H9 (cell line): ENCODE data around the gene KIF24. TPM values are rescaled to one million over a fixed set of nuclear protein-coding genes. Genes with fewer than 3 reads are reported as not detected.

Experiments
- DNase-seq: peaks from one replicate; pipeline ENCODE4 v3.0.0-alpha.2; 2017
- H2AFZ ChIP-seq: one replicate; pipeline ENCODE4 v1.6.1; 2013; ENCODE audit warnings: mild to moderate bottlenecking, low read length, control low read depth, moderate library complexity
- H2AK5ac ChIP-seq: 2 replicates; pipeline ENCODE4 v1.6.1; 2013; ENCODE audit warnings: low read length, control low read depth, mixed read lengths; ENCODE audit not compliant: insufficient read length
- H2BK120ac ChIP-seq: one replicate; pipeline ENCODE4 v1.6.1; 2013; ENCODE audit warnings: low read depth, mild to moderate bottlenecking, low read length, control low read depth, inconsistent platforms; ENCODE audit not compliant: poor library complexity, severe bottlenecking
- H2BK12ac ChIP-seq: 2 replicates; pipeline ENCODE4 v1.6.1; 2013; ENCODE audit warnings: low read length, control low read depth, mixed read lengths, low read depth; ENCODE audit not compliant: insufficient read length
- H2BK15ac ChIP-seq: 2 replicates; pipeline ENCODE4 v1.6.1; 2013; ENCODE audit warnings: low read depth, low read length, control low read depth
- H2BK20ac ChIP-seq: one replicate; pipeline ENCODE4 v1.6.1; 2013; ENCODE audit warnings: low read depth, mild to moderate bottlenecking, low read length, control low read depth, inconsistent platforms; ENCODE audit not compliant: poor library complexity, severe bottlenecking
- H2BK5ac ChIP-seq: 2 replicates; pipeline ENCODE4 v1.6.1; 2013; ENCODE audit warnings: low read length, control low read depth, mixed read lengths; ENCODE audit not compliant: insufficient read length
- H3K14ac ChIP-seq: 2 replicates; pipeline ENCODE4 v1.6.1; 2013; ENCODE audit warnings: low read length, control low read depth; ENCODE audit not compliant: insufficient read depth
- H3K18ac ChIP-seq: 2 replicates; pipeline ENCODE4 v1.6.1; 2013; ENCODE audit warnings: low read depth, mild to moderate bottlenecking, mixed read lengths, low read length, control low read depth; ENCODE audit not compliant: insufficient read length
- H3K23ac ChIP-seq: 2 replicates; pipeline ENCODE4 v1.6.1; 2013; ENCODE audit warnings: low read length, control low read depth, mixed read lengths, low read depth; ENCODE audit not compliant: insufficient read length
- H3K23me2 ChIP-seq: 2 replicates; pipeline ENCODE4 v1.6.1; 2013; ENCODE audit warnings: low read depth, mild to moderate bottlenecking, mixed read lengths, low read length, control low read depth; ENCODE audit not compliant: insufficient read length, poor library complexity, severe bottlenecking
- H3K27ac ChIP-seq: 2 replicates; pipeline ENCODE4 v1.5.1; 2013; ENCODE audit warnings: low read length, control low read depth, mixed read lengths, low read depth; ENCODE audit not compliant: insufficient read length
- H3K27me3 ChIP-seq: 2 replicates; pipeline ENCODE4 v1.6.1; 2013; ENCODE audit warnings: low read length, control low read depth, inconsistent platforms; ENCODE audit not compliant: insufficient read depth
- H3K4ac ChIP-seq: 2 replicates; pipeline ENCODE4 v1.6.1; 2013; ENCODE audit warnings: low read depth, mild to moderate bottlenecking, control low read depth, inconsistent platforms, low read length, moderate library complexity
- H3K4me1 ChIP-seq: 2 replicates; pipeline ENCODE4 v1.6.1; 2013; ENCODE audit warnings: low read length, control low read depth, inconsistent platforms; ENCODE audit not compliant: insufficient read depth
- H3K4me2 ChIP-seq: 2 replicates; pipeline ENCODE4 v1.6.1; 2013; ENCODE audit warnings: low read length, control low read depth, mixed read lengths; ENCODE audit not compliant: insufficient read length, insufficient read depth
- H3K56ac ChIP-seq: 2 replicates; pipeline ENCODE4 v1.6.1; 2013; ENCODE audit warnings: low read depth, mild to moderate bottlenecking, mixed read lengths, low read length, control low read depth; ENCODE audit not compliant: insufficient read length
- H3K79me1 ChIP-seq: 2 replicates; pipeline ENCODE4 v1.6.1; 2013; ENCODE audit warnings: low read depth, mild to moderate bottlenecking, moderate library complexity, low read length, control low read depth, inconsistent platforms; ENCODE audit not compliant: insufficient read depth, poor library complexity, severe bottlenecking
- H3K79me2 ChIP-seq: 2 replicates; pipeline ENCODE4 v1.6.1; 2013; ENCODE audit warnings: low read length, control low read depth, inconsistent platforms; ENCODE audit not compliant: insufficient read depth
- H3K9ac ChIP-seq: 2 replicates; pipeline ENCODE4 v1.6.1; 2013; ENCODE audit warnings: low read length, control low read depth, mixed read lengths; ENCODE audit not compliant: insufficient read length; ENCODE audit errors: extremely low read depth
- H3K9me3 ChIP-seq: one replicate; pipeline ENCODE4 v1.6.1; 2013; ENCODE audit warnings: low read depth, low read length, inconsistent platforms; ENCODE audit not compliant: control insufficient read depth
- H3T11ph ChIP-seq: one replicate; pipeline ENCODE4 v1.6.1; 2013; ENCODE audit warnings: mild to moderate bottlenecking, low read length, control low read depth, inconsistent platforms
- H4K20me1 ChIP-seq: one replicate; pipeline ENCODE4 v1.6.1; 2013; ENCODE audit not compliant: control insufficient read depth, insufficient read length, insufficient read depth
- H4K5ac ChIP-seq: 2 replicates; pipeline ENCODE4 v1.6.1; 2013; ENCODE audit warnings: low read depth, mild to moderate bottlenecking, mixed read lengths, low read length, control low read depth; ENCODE audit not compliant: insufficient read length
- H4K8ac ChIP-seq: replicated peaks from 2 replicates; pipeline ENCODE4 v1.6.1; 2013; ENCODE audit warnings: low read length, control low read depth, mixed read lengths, low read depth; ENCODE audit not compliant: insufficient read length
- H4K91ac ChIP-seq: 2 replicates; pipeline ENCODE4 v1.6.1; 2013; ENCODE audit warnings: low read depth, mild to moderate bottlenecking, moderate library complexity, mixed read lengths, low read length, control low read depth; ENCODE audit not compliant: insufficient read length
- H3K27ac Mint-ChIP-seq, 3 experiments: 2 replicates in 2 of 3; 3 replicates in 1 of 3; pipeline ENCODE4 v1.8.0; 2020 to 2021; ENCODE audit warnings: mixed read lengths in 3 of 3, mild to moderate bottlenecking in 1 of 3, moderate library complexity in 1 of 3
- H3K27me3 Mint-ChIP-seq: 2 replicates; pipeline ENCODE4 v1.8.0; 2021; ENCODE audit warnings: low read depth, mild to moderate bottlenecking, moderate library complexity, mixed read lengths
- H3K36me3 Mint-ChIP-seq, 3 experiments: 2 replicates in 2 of 3; 3 replicates in 1 of 3; pipeline ENCODE4 v1.8.0; 2020 to 2021; ENCODE audit warnings: low read depth in 3 of 3, mixed read lengths in 3 of 3; ENCODE audit not compliant: insufficient read depth in 1 of 3
- H3K4me1 Mint-ChIP-seq, 2 experiments: 2 replicates each; pipeline ENCODE4 v1.8.0; 2020; ENCODE audit warnings: mixed read lengths in 2 of 2
- H3K4me3 Mint-ChIP-seq, 2 experiments: 2 replicates in 1 of 2; 3 replicates in 1 of 2; pipeline ENCODE4 v1.8.0; 2020 to 2021; ENCODE audit warnings: mild to moderate bottlenecking in 2 of 2, mixed read lengths in 2 of 2, moderate library complexity in 1 of 2
- H3K9me3 Mint-ChIP-seq, 2 experiments: 2 replicates in 1 of 2; 3 replicates in 1 of 2; pipeline ENCODE4 v1.8.0; 2020; ENCODE audit warnings: mild to moderate bottlenecking in 2 of 2, mixed read lengths in 2 of 2, moderate library complexity in 1 of 2
- CTCF ChIP-seq: fragments of 200-600 bp; sonication (generic); conservative IDR thresholded peaks from 3 replicates; pipeline ENCODE4 v1.8.0; 2021; ENCODE audit warnings: antibody characterized with exemption, mild to moderate bottlenecking
- WGBS: extraction: QIAGEN DNeasy Blood & Tissue Kit; methylation state at CpG from one replicate; pipeline ENCODE4 v1.1.7; 2013; ENCODE audit warnings: missing lambda C conversion rate, low lambda C conversion rate, mixed read lengths; ENCODE audit not compliant: insufficient read length; ENCODE audit errors: extremely low coverage; 5-methylcytosine and 5-hydroxymethylcytosine counted together
- total RNA-seq: library from RNA; stranded (reverse); gene quantifications from 2 replicates; pipeline ENCODE4 v1.2.1, GENCODE V29; 2021

The KIF24 gene
- total RNA-seq, 1 experiment from 2014 or later, result 4.0 TPM

DNA sequence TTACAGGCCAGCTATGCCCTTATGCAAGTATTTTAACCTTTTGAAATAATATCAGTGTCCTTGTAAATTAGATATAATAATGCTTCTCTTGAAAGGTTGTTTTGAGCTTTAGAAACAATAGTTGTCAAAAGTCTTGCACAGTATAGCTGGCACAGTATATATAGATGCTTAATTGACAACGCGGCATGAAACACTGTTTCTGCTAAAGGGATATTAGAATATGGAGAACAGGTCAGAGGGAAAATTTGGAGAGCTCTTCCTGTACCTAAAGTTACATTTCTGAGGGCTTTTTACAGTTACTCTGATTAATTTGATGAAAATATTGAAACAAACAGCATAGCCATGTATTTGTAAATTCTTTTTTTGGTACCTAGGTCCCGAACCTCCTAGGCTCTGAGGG lies 4.8 kb upstream of the KIF24 start:
- Histone ChIP-seq H3K23me2 (peaks cover 1% of the 10 kb centered on the region), H4K20me1 (no peaks in the 10 kb centered on the region), H3K27ac (no peak overlapping the region), H3K14ac (no peak overlapping the region), H4K91ac (no peak overlapping the region), H3K79me1 (no peaks in the 10 kb centered on the region), H2AK5ac (no peak overlapping the region), H4K8ac (no peak overlapping the region), H3K23ac (no peak overlapping the region), H3K56ac (no peak overlapping the region), H2BK5ac (no peak overlapping the region), H2BK120ac (no peak overlapping the region), H3K4ac (no peak overlapping the region), H3K9me3 (no peaks in the 10 kb centered on the region), H3K18ac (no peak overlapping the region), H3K4me2 (no peak overlapping the region), H2AFZ (no peak overlapping the region), H2BK15ac (no peak overlapping the region), H4K5ac (no peak overlapping the region), H3T11ph (no peak overlapping the region), H3K27me3 (no peaks in the 10 kb centered on the region), H3K4me1 (peaks cover 8% of the 10 kb centered on the region; the same call in 1 of the 2 replicates), H3K79me2 (no peaks in the 10 kb centered on the region), H3K9ac (no peak overlapping the region), H2BK20ac (no peak overlapping the region), H2BK12ac (no peak overlapping the region)
- Mint-ChIP-seq H3K9me3 (peaks cover 0 to 3% of the 10 kb centered on the region in 2 experiments; a peak in 1 of 5 replicates), H3K4me1 (peaks cover 33 to 36% of the 10 kb centered on the region in 2 experiments), H3K4me3 (no peak overlapping the region; a peak in 1 of 5 replicates), H3K27ac (no peak overlapping the region; a peak in 1 of 7 replicates), H3K36me3 (peaks cover 2 to 5% (median 4%) of the 10 kb centered on the region in 3 experiments; a peak in 6 of 7 replicates), H3K27me3 (no peaks in the 10 kb centered on the region)
- no peak for TF ChIP-seq CTCF
- DNase-seq, result no peak
- no CpG with 5 or more reads among the region's 3 CpGs for WGBS
